T47D (cell line): ENCODE data around the gene FKBP14.
"Not testable (repeated sequence)": the region's sequence is repeated elsewhere in the genome, so short reads cannot be mapped to it uniquely, and the experiment has no call there.

Experiments used
- DNase-seq, 2 experiments: peaks; one replicate each; pipeline versions ENCODE4 v3.0.0 to v3.0.0-alpha.2; 2011 to 2012; ENCODE audit warnings: low read depth in 1 of 2, low spot score in 1 of 2
- JUND ChIP-seq: IDR thresholded peaks from 2 replicates; pipeline ENCODE4 v1.6.1; 2012; ENCODE audit warnings: low read depth
- in situ Hi-C: cut with HindIII; loops from 2 replicates; pipeline ENCODE4 v1.10.0; 2016; ENCODE audit warnings: low sequenced_read_pairs, low pct_unique_long_range_greater_than_20kb

FKBP14 gene, protein sequence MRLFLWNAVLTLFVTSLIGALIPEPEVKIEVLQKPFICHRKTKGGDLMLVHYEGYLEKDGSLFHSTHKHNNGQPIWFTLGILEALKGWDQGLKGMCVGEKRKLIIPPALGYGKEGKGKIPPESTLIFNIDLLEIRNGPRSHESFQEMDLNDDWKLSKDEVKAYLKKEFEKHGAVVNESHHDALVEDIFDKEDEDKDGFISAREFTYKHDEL

DNA sequence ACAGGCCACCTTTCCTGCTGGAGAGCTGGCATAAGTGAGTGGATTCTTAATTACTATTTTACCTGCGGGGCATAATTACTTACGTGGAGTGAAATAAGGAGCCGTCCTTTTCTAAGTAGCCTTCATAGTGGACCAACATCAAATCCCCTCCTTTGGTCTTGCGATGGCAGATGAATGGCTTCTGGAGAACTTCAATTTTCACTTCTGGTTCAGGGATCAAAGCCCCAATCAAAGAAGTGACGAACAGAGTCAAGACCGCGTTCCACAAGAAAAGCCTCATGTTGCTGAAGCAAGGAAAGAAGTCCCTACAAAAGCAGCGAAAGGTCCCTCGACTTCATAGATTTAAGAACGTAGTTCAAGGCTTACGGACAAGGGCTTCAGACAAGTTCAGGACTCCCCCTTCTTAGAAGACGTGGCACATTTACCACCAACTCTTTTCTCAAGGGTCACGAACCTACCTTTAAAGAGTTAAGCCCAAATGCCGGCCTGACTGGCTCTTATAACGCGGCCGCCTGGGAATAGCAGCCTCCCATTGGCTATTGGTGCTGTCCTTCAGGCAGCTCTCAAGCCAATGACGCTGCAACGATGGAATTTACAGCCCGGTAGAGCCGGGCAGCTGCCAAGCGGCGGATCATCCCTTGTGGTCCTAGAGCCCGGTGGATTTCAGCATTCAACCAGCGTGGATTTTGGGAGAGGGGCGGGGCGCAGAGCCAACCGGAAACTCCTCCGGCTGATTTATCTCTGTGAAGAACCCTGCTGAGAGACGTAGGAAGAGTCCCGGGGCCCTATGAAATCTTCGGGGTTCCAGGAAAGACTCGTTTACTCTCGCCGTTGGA, at the start of gene FKBP14:
TSS of gene FKBP14 (minus strand) at position 474 of the 836 bp plus-strand sequence. CDS start at position 280, 194 bp downstream.
- TF ChIP-seq JUND = peak; percentile 11; the same call in 1 of the 2 replicates
- peak; percentile 93 to 100 for DNase-seq
- in situ Hi-C loops = no loop called here

DNA sequence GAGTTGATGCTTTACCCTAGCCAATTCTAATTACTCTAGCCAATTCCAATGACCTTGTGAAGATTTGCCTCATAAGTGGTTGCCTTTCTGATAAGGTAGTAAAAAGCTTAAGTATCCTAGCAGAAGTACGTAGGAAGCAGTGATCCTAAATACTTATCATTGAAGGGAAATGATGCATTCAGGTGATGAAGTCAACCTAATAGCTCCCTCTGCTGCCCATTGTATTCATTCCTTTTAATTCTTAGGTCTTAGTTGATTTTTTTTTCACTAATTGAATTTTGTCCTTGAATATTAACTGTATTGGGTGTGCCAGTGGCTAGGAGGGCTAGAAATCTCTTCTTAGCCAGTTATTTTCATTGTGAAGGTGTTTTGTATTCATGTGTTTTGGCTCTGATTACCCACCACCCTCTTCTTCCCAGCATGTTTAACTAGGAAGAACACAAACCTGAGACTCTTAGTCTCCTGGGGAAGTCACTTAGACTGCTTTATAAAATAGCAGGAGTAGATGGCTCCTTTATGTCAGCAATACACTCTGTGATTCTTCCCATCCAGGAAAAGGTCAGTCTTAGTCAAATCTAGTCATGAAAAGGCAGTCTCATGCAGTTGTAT, 48.0 kb upstream of the FKBP14 start:
- peak in 1 of 2 experiments; percentile 64 for DNase-seq
- in situ Hi-C loops = no loop called here
- no peak for TF ChIP-seq JUND

DNA sequence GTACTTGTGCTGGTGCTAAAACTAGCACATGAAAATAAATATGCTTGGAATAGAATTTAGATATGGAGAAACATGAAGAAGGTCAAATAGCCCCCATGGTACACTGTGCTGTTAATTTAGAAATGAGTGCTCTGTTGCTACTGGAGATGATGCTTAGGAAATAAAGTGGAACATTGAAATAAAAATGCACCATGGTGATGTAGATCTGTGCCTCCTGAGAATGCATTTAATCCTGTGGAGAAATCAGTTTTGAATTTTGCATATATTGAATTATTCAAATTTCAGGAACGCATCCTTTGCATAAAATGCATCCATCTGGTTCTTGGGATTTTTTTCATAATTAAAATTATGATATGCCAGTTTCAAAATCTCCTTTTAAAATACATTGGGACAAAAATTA, 46.2 kb upstream of the FKBP14 start:
- no peak for TF ChIP-seq JUND
- DNase-seq = no peak
- in situ Hi-C loops = no loop called here

DNA sequence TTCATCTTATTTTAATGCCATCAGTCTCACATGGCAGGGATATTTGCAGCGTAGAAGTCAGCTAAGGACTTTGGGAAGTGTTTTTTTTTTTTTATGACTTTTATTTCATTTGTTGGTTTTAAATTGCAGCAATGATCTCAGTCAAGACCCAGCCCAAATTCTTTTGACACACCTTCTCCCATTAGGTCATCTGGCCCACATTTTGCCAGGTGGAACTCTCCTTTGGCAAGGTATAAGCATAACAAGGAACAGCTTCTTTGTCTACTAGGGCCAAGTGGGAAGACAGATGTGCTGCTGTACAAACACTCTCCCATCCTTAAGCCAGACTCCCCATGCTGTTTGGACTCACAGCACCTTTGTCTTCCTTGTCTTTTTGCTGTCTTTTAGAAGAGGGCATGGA, 43.5 kb upstream of the FKBP14 start:
- in situ Hi-C loops = no loop called here
- TF ChIP-seq JUND = no peak
- no peak for DNase-seq

DNA sequence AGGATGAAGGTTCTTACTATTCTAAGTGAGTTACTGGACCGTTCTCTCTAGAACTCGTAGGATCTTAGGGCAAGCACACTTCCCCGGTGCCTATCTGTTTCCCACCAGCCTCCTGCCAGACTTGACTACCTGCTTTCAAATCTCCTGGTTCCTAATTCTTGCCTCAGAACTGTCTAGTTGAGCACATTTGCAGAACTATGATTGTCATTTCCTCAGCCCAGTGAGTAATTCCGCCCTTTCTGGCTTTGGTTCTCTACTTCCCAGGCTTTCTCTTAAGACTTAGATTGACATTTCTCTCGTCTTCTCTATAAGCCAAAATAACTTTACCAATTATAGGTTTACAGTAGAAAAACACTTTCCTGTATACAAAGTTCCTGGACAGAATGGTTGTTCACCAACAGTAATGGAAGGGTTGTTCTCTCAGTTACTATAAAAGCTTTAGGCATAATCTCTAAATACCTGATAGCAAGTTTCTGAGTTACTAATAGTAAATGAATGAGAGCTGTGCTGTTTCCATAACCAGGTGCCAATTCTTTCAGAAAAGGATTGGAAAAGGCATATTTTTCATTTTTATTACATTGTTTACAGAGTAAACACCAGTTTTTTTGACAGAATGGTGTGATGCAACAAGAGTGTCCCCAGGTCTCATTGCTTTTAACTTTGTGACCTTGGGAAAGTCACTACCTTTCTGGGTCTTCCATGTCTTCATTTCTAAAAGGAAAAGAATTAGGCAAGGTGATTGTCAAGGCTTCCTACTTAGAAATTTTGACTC, 42.8 kb upstream of the FKBP14 start:
- no peak for TF ChIP-seq JUND
- in situ Hi-C loops = no loop called here
- no peak for DNase-seq

DNA sequence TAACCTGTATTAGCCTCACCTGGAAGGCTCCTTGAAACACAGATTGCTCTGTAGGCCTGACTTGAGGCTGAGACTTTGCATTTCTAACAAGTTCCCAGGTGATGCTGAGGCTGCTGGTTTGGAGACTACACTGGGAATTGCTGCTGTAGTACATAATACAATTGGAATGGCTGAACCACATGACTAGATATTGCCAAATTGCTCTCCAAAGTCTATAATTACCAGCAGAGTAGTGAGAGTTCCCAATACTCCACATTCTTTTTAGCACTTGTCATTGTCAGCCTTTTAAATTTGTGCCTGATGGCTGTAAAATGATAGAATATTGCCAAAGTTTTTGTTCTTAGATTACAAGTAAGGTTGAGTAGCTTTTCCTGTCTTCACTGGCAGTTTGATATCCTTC, 41.6 kb upstream of the FKBP14 start:
- DNase-seq = no peak
- no peak for TF ChIP-seq JUND
- in situ Hi-C loops = no loop called here

DNA sequence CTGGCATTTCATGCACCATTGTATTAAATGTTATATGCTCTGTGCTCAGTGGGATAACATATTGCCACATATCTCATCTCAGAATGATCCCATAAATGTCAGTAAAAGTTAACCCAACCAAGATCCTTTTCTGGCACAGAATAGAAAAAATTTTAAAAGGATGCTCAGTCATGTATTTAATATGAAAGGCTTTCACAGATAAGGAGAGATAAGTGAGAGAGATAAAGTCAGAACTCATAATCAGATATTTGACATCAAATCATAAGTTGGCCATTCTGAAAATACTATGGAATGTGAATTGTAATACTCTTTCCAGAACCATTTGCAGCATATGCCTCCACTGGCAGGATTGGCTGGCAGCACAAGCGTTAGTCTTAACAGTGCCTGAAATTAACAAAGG, 40.2 kb upstream of the FKBP14 start:
- in situ Hi-C loops = no loop called here
- TF ChIP-seq JUND = no peak
- DNase-seq = no peak

DNA sequence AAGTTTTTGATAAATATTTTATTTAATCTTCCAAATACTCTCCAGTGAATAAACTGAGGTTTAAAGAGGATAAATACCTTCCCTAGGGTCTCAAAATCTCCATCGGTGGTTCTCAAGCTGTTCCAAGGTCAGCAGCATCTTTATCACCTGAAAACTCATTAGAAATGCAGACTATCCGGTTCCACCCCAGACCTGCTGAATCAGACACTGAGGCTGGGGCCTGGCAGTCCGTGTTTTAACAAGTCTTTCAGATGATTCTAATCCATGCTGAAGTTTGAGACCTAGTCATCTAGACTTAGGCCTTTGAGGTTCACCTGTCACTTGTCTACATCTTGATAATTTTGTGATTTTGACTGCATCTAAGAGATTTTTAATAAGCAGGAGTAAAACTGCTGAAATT, 39.2 kb upstream of the FKBP14 start:
- in situ Hi-C loops = no loop called here
- no peak for TF ChIP-seq JUND

DNA sequence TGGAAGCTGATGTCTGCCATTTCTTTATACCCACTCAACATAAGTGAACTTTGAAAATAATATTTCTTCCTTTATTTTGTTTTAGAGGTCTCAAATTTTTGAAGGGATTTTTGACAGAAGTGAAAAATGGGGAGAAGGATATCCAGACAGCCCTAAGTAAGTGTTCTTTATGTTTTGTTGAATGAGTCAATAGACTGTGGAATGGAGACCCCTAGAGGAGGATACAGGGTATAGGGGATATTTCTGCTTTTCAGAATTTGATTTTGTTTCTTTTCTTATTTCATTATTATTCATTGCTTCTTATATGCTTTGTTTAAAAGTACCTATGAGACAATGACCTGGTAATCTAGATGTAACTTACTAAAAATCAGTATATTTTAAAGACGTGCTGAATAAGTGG, 36.1 kb upstream of the FKBP14 start:
- DNase-seq = peak in 1 of 2 experiments; percentile 67
- in situ Hi-C loops = no loop called here
- TF ChIP-seq JUND = no peak

More for the DNA sequence above, 39.2 kb upstream of the FKBP14 start:
- DNase-seq = no peak

DNA sequence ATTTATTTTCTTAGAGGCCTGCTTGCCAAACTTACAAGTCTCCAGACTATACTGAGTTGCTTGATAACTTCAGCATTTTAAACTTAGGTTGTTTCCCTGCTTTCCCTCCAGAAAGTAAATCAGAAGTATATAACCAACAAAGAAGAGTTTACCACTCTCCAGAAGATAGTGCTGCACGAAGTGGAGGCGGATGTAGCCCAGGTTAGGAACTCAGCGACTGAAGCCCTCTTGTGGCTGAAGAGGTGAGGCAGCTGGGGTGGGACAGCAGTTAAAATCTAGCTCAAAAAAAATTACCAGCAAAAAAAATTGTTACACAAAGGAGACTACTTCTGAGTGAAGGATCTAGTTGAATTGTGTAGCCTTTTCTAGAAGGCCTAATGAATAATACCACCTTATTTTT, 35.3 kb upstream of the FKBP14 start:
- peak in 1 of 2 experiments; percentile 49 for DNase-seq
- in situ Hi-C loops = not testable (repeated sequence)

DNA sequence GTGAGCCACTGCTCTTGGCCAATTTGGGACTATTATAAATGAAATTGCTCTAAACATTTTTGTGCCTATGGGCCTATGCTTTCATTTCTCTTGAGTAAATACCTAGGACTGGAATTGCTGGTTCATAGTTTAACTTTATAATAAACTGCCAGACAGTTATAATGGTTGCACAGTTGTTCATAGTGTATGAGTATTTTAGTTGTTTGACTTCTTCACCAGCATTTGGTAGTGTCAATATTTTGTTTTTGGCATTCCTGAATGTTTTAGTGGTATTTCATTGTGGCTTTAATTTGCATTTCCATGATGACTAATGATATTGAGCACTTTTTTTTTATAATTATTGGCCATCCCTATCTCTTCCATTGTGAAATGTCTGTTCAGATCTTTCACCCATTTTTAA, 31.2 kb upstream of the FKBP14 start:
- peak; percentile 17; the same call in 1 of the 2 replicates for TF ChIP-seq JUND
- in situ Hi-C loops = no loop called here
- DNase-seq = peak in 1 of 2 experiments; percentile 72

DNA sequence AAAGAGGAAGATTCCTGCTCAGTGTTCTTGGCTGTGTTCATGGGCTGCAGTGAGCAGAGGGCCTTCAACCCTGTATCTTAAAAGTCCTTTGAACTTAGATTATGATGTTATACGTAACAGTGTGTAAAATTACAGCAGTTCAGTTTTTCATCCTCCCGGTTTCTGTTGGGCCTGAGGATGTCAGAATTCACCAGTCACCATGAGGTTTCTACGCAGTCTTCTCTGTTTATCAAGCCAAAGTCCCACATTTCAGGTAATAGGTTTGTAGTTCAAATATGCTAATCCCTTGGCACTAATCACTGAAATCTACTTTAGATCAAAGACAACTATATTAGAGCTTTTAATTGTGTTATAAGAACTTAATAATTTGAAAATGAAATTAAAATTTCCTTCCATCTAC, 26.6 kb upstream of the FKBP14 start:
- TF ChIP-seq JUND = no peak
- no peak for DNase-seq
- in situ Hi-C loops = no loop called here
